NCI-H345 treated with DMSO at 0.1 percent for 48 hours (cell line): ENCODE results near the gene FRK.
"Not testable (repeated sequence)": the region's sequence is repeated elsewhere in the genome, so short reads cannot be mapped to it uniquely, and the experiment has no call there.

ENCODE experiments used
- DNase-seq: peaks from one replicate; lab custom pipeline; 2025; ENCODE audit not compliant: unreplicated experiment; lab: John Stamatoyannopoulos, UW

FRK gene

GRCh38 chr6:116010386-116010785, 50.3 kb downstream of the FRK start:
- DNase-seq, result no peak

GRCh38 chr6:116008470-116009243, 52.0 kb downstream of the FRK start:
- DNase-seq, result no peak

GRCh38 chr6:116004841-116005815, 55.6 kb downstream of the FRK start:
- DNase-seq, result no peak

DNA sequence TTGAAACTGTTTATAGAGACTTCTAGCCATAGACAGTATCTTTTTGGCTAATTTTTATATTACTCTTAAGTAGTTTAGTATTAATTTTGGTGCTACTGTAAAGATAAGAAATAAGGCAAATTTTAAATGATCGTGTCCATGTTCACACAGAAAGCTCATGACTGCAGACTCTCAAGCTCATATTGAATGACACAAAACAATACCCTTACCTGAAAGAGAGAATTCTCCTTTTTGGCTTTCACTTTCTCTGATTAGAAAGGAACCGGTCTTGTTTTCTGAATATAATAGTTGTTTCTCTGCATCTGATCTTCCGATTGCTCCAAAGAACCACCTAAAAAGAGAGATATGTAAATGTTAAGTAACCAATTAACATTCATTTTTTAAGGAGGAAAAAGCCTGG, 57.0 kb downstream of the FRK start:
- no peak for DNase-seq

DNA sequence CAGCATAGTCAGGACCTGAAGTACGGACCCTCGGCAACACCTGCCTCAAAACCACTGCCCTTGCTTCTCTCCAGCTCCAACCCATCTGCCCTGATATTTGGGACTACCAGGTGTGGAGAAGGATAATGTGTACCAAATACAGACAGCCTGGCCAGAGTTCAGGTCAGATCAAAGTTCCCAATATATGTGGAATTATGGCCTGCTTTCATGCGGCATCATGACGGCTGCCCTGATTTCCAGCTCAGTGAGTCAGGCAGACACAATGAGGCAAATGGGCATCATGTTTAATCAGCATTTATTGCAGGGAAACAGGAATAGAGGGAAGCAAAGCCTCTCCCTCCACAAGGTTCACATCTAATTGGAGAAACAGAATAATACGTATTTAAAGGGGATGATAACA, 57.9 kb downstream of the FRK start:
- DNase-seq, result no peak

GRCh38 chr6:115999235-115999634, 61.5 kb downstream of the FRK start:
- DNase-seq, result no peak

GRCh38 chr6:115997990-115998585, 62.6 kb downstream of the FRK start:
- DNase-seq, result no peak

DNA sequence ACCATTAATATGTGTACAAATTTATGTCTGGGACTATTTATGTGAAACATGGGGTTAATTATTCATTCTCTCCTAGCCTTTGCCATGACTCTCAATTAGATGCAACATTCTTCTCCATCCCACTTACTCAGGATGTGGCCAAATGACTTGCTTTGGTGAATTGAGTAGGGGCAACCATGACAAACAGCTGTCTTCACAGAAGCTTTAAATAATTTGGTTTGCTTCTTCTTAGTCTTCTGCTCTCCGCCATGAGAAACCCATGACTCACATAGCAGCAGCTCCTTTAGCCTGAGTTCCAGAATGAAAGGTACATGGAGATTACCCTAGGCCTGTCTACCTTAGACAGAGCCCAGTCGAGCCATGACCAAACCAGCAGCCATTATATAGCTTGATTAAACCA, 74.7 kb downstream of the FRK start:
- DNase-seq, result no peak

DNA sequence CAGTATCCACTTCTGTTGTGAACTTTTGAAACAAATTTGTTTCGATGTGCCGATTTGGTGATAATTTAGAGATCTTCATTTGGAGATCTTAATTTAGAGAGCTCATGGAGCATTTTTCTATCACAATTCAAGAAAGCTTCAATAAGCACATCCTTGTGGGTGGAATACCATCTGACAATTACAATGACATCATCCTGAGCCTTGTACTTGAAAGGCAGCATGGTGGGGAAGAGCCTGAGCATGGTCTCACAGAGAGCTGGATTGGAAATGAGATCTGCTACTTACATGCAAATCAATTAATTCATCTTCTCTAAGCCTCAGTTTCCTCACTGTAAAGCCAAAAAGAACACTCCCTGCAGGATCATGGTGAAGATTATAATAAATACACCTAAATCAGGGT, 75.9 kb downstream of the FRK start:
- no peak for DNase-seq

DNA sequence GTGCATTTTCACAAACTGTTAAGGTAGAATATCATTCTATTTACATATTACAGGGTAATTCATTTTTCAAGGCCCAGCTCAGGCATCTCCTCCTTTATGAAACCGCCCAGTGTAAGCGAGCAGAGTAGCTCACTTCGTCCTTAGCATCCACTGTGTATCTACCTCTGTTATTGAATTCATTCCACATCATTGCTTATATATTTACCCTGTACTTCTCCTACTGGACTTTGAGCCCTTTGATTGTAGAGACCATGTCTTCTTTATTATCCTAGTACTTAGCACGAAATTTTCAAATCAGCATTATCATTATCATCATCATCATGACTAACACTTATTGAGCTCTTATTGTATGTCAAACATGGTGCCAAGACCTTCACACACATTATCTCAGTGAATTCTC, 76.7 kb downstream of the FRK start:
- no peak for DNase-seq

DNA sequence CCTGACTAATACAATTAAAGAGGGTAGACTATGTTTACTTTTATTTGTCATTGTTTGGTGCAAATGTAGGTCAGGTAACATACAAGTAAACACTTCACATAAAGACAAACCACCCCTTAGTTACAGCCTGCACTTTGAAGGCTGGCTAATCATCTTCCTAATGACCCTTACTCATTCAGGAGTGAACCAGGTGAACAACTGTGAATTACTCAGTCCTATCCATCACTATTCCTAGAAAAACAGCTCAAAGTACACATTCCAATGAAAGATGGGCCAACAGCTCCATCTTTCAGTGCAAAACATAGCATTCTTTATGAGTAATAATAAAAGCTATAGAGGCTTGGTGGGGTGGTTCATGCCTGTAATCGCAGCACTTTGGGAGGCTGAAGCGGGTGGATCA, 78.2 kb downstream of the FRK start:
- DNase-seq, result no peak

DNA sequence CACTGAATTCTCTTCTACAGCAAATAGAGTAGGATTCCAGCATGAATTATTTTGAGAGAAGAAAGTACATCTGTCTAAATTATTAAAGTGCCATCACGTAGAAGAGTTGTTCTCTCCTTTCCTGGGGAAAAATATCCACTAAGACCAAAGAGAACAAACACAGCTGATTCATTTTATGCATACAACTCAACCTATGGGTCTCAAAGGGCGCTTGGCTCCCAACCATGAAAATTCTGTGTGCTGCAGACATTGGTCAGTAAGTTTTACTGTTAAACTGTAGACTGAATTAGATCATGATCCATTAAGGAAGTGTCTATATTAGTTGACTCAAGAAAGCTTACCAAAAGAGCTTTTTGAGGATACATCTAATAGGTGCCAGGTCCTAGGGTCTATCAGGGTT, 83.5 kb downstream of the FRK start:
- no peak for DNase-seq

GRCh38 chr6:115976321-115976870, 84.3 kb downstream of the FRK start:
- no peak for DNase-seq

GRCh38 chr6:115972679-115973078, 88.0 kb downstream of the FRK start:
- DNase-seq, result no peak

DNA sequence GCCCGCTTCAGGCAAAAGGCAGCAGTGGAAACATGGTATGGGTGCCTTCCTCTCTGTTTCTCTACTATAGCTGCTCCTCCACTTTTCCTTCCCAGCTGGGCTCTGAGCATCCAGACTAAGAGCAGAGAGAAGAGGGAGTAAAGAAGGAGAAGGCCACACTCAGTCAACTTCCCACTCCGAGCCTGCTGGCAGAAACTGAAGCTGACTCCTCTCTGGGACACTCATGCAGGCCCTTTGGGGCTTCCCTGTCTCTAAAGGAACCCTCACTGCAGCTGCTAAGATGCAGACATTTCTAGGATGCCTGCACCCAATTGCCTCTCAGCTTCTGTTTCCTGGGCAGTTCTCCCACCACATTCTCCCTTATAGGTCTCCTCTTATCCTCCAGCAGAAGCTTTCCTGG, 88.9 kb downstream of the FRK start:
- no peak for DNase-seq

GRCh38 chr6:115969930-115970273, 90.8 kb downstream of the FRK start:
- DNase-seq, result no peak

DNA sequence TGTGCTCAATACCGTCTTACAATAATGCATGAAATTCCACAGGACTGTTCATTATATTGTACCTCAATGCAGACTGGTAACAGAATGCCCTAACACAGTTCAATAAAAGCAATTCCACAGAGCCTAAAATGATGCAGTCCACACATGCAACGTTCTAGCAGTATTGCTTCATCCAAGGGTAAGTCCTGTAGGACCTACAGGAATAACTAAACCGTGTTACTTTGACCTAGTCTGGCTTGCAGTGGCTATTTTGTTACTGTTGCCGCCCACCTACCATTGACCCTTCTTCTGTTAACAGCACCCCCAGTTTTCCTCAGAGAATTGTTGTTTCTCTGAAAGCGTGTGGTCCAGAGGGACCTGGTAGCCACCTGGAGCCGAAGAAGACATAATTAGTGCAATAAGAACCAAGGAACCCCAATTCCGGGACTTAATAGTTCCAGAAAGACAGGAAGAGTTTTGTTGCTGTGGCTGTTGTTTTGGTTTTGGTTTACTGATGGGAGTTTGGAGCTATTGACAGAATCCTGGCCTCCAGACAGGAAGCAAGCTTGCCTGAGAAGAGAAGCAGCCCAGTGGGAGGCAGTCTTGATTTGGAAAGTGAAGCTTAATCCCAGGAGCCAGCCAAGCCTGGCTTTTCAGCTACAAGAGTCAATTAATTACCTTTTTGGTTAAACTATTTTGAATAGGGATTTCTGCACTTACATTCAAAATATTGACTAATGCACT, 91.3 kb downstream of the FRK start:
- DNase-seq, result no peak

DNA sequence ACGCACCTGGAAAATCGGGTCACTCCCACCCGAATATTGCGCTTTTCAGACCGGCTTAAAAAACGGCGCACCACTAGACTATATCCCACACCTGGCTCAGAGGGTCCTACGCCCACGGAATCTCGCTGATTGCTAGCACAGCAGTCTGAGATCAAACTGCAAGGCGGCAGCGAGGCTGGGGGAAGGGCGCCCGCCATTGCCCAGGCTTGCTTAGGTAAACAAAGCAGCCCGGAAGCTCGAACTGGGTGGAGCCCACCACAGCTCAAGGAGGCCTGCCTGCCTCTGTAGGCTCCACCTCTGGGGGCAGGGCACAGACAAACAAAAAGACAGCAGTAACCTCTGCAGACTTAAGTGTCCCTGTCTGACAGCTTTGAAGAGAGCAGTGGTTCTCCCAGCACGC, 100.4 kb downstream of the FRK start:
- DNase-seq, result not testable (repeated sequence)

DNA sequence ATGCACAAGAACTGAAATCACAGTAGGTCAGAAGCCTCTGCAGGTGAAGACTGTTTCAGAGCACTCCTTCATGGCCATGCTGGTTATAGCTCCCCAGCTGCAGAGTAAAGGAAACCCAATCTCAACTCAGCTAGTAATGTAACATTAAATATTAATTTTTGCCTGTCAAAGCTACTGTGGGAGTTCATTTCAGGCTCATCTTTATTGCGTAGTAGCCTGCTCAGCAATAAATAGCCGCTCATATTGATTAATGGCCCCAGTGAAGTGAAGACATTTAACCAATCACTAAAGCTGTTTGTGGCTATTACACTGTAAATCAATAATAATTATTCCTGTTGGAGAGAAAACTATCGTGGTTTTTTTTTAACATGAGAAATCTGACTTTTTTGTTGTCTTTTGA, 101.7 kb downstream of the FRK start:
- DNase-seq, result no peak

DNA sequence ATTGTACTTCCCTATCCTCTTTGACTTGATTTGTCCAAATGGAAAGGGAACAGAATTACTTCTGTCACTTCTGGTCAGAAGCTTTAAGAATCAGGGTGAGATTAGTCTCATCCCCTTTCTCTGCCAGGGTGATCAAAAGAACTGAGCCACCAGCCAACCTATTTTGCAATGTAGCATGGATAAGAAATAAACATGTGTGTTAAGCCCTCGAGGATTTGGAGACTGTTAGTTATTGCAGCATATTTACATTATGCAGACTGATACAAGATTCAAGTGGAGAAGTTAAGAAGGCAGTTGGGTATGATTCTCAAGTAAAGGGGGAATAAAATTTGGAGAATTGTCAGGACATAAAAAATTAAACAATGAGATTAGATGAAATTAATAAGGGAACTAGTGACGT, 106.0 kb downstream of the FRK start:
- no peak for DNase-seq

- no peak for DNase-seq
Observed at GRCh38 chr6:115948751-115949150, 111.9 kb downstream of the FRK start.
